Measurements from ENCODE around the gene RRP7A. TPM values are rescaled to one million over a fixed set of nuclear protein-coding genes. Genes with fewer than 3 reads are reported as not detected.
"Not testable (repeated sequence)": the region's sequence is repeated elsewhere in the genome, so short reads cannot be mapped to it uniquely, and the experiment has no call there.

RRP7A gene
- total RNA-seq, 4 donors from 2014 or later: 14.4 to 35.2 (median 27.1) TPM

GRCh38 chr22:42562279-42562678 is 42.7 kb upstream of the RRP7A start:
- no peak for DNase-seq (ENCODE audit: low spot score in 2 of 2)
- no peak overlapping the region for H3K4me3 ChIP-seq (ENCODE audit: low read depth, poor library complexity, severe bottlenecking)

DNA sequence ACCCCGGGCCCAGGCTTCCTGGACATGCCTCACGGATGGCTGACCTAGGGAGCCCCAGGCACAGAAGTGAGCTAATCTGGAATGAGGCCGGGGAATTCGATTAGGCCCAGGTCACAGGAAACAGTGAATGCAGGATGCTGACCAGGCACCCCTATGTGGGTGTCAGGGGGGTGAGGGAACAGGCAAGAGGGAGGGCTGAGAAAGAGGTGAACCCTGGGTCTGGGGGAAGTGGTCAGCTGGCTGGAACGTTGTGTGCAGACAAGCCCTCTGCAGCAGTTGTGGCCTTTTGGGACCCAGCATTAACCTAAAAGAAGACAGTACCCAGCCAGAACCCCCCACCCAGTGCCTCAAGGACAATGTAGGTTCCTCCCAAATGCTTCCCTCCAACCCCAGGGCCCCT is 42.3 kb upstream of the RRP7A start:
- WGBS, 2 donors: 59 to 65% methylated on average over 5 of the region's 5 CpGs
- no peak for DNase-seq (ENCODE audit: low spot score in 2 of 2)
- no peak overlapping the region for H3K4me3 ChIP-seq (ENCODE audit: low read depth, poor library complexity, severe bottlenecking)
- TF ChIP-seq POLR2A (IDR thresholded peaks at IDR 0.05): no peak
- TF ChIP-seq, protein P1, sequence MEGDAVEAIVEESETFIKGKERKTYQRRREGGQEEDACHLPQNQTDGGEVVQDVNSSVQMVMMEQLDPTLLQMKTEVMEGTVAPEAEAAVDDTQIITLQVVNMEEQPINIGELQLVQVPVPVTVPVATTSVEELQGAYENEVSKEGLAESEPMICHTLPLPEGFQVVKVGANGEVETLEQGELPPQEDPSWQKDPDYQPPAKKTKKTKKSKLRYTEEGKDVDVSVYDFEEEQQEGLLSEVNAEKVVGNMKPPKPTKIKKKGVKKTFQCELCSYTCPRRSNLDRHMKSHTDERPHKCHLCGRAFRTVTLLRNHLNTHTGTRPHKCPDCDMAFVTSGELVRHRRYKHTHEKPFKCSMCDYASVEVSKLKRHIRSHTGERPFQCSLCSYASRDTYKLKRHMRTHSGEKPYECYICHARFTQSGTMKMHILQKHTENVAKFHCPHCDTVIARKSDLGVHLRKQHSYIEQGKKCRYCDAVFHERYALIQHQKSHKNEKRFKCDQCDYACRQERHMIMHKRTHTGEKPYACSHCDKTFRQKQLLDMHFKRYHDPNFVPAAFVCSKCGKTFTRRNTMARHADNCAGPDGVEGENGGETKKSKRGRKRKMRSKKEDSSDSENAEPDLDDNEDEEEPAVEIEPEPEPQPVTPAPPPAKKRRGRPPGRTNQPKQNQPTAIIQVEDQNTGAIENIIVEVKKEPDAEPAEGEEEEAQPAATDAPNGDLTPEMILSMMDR (IDR thresholded peaks at IDR 0.05): no peak
- intact Hi-C loops (cut with DNase I; ENCODE audit: low total_unique reads): no loop called here

More at GRCh38 chr22:42562279-42562678, 42.7 kb upstream of the RRP7A start:
- WGBS, 2 donors: 74 to 81% methylated on average over 8 of the region's 8 CpGs
- intact Hi-C loops (cut with DNase I; ENCODE audit: low total_unique reads): no loop called here
- TF ChIP-seq, protein P1 (IDR thresholded peaks at IDR 0.05): no peak
- no peak for TF ChIP-seq POLR2A (IDR thresholded peaks at IDR 0.05)

- intact Hi-C loops (cut with DNase I; ENCODE audit: low total_unique reads): no loop called here
- no peak overlapping the region for H3K4me3 ChIP-seq (ENCODE audit: low read depth, poor library complexity, severe bottlenecking)
- 76 to 77% methylated on average over 7 of the region's 7 CpGs for WGBS, 2 donors
- no peak for TF ChIP-seq POLR2A (IDR thresholded peaks at IDR 0.05)
- TF ChIP-seq, protein P1 (IDR thresholded peaks at IDR 0.05): no peak
- no peak for DNase-seq (ENCODE audit: low spot score in 2 of 2)
These were observed 41.2 kb upstream of the RRP7A start for GRCh38 chr22:42560781-42561180.

GRCh38 chr22:42560381-42560780 is 40.8 kb upstream of the RRP7A start:
- intact Hi-C loops (cut with DNase I; ENCODE audit: low total_unique reads): no loop called here
- H3K4me3 ChIP-seq (ENCODE audit: low read depth, poor library complexity, severe bottlenecking): no peak overlapping the region
- TF ChIP-seq, protein P1 (IDR thresholded peaks at IDR 0.05): no peak
- no peak for TF ChIP-seq POLR2A (IDR thresholded peaks at IDR 0.05)
- 76 to 80% methylated on average over 8 of the region's 8 CpGs for WGBS, 2 donors
- no peak for DNase-seq (ENCODE audit: low spot score in 2 of 2)

GRCh38 chr22:42553475-42554361 is 34.1 kb upstream of the RRP7A start, which contains the start of gene SERHL2:
TSS of gene SERHL2 (plus strand) at chr22:42553956. CDS start at chr22:42554021, 65 bp downstream.
- 2% methylated on average over 29 to 46 of the region's 75 CpGs for WGBS, 2 donors
- peak within 1 kb of the TSS; percentile 21 for H3K4me3 ChIP-seq (ENCODE audit: low read depth, poor library complexity, severe bottlenecking)
- intact Hi-C loops (cut with DNase I; ENCODE audit: low total_unique reads): no loop called here
- TF ChIP-seq, protein P1 (IDR thresholded peaks at IDR 0.05): no peak
- peak; percentile 79 to 98 for DNase-seq (ENCODE audit: low spot score in 2 of 2)

GRCh38 chr22:42552294-42552647 is 32.7 kb upstream of the RRP7A start:
- DNase-seq (ENCODE audit: low spot score in 2 of 2); intact Hi-C loops (cut with DNase I; ENCODE audit: low total_unique reads); H3K4me3 ChIP-seq (ENCODE audit: low read depth, poor library complexity, severe bottlenecking): not testable (repeated sequence)
- WGBS, 2 donors: 71 to 73% methylated on average over 6 of the region's 6 CpGs
